Ishikawa (cell line): Measurements from ENCODE around the gene RHBDD1.

Experiments used
- EP300 ChIP-seq: IDR thresholded peaks from 2 replicates; pipeline ENCODE4 v1.6.1; 2012; ENCODE audit warnings: borderline replicate concordance
- NFIC ChIP-seq: IDR thresholded peaks from 2 replicates; pipeline ENCODE4 v1.6.1; 2012
- RAD21 ChIP-seq: IDR thresholded peaks from 2 replicates; pipeline ENCODE4 v1.6.1; 2012; ENCODE audit warnings: low read depth
- YY1 ChIP-seq: IDR thresholded peaks from 2 replicates; pipeline ENCODE4 v1.6.1; 2012; ENCODE audit warnings: low read depth

DNA sequence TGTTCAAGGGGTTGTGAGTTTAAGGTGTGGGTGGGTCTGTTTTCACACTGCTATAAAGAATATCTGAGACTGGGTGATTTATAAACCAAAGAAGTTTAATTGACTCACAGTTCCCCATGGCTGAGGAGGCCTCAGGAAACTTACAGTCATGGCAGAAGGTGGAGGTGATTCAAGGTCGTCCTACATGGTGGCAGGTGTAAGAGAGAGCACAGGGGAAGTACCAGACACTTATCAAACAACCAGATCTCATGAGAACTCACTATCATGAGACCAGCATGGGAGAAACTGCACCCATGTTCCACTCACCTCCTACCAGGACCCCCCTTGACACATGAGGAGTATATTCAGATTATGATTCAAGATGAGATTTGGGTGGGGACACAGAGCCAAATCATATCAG, 38.0 kb downstream of the RHBDD1 start:
- TF ChIP-seq NFIC = no peak
- TF ChIP-seq YY1 = no peak
- no peak for TF ChIP-seq RAD21
- TF ChIP-seq EP300 = no peak
